GM23248 (cell line): ENCODE results near the gene IPO13.

Experiments used
- EZH2 ChIP-seq: fragments of 200-600 bp; sonication (generic); IDR thresholded peaks from 2 replicates; pipeline ENCODE4 v1.6.1; 2018; ENCODE audit warnings: antibody characterized with exemption, mild to moderate bottlenecking; ENCODE audit not compliant: insufficient read depth, poor library complexity, severe bottlenecking
- EZH2phosphoT487 ChIP-seq: fragments of 200-600 bp; sonication (generic); IDR thresholded peaks from 2 replicates; pipeline ENCODE4 v1.6.1; 2018; ENCODE audit warnings: antibody characterized with exemption, moderate library complexity, mild to moderate bottlenecking, low read depth; ENCODE audit not compliant: insufficient read depth

DNA sequence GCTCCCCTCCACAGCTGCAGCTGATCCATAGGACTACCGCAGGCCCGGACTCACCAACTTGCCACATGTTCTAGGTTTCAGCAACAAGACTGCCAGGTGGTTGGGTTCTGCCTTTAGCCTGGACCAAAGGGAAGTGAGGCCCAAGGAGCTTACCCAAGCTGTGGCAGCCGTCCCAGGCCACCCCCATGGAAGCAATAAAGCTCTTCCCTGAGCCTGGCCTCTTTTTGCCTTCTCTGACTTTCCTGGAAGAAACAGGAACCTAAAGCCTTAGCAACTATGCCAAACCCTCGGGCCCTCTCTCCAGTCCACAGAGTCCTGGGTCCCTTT, 15.8 kb upstream of the IPO13 start:
- TF ChIP-seq EZH2 (no peak), EZH2phosphoT487 (no peak)
